HG02588 (cell line): ENCODE data around the gene PRPF18.

Experiments used
- ATAC-seq: cut with Tn5 transposase; IDR thresholded peaks from one replicate; pipeline ENCODE4 v1.9.1; 2021; ENCODE audit warnings: mild to moderate bottlenecking, moderate library complexity; ENCODE audit not compliant: unreplicated experiment

PRPF18 gene

DNA sequence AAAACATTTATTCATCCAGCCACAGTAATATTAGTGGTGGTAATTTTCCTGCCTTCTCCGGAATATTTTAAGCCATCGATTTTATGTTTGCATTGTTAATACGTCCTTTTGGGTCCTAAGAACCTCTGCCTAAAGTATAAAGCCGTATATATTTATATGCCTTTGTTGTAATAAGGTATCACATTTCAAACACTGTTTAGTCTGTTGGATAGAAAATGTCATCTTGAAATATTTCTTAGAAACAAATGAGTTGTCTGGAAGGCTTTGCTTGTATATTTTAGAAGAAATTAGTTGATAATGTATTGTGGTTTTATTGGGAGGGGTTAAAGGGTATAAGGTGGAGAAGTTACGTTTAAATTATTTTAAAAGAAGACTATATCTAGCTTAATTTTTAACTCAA lies 11.1 kb downstream of the PRPF18 start:
- no peak for ATAC-seq

DNA sequence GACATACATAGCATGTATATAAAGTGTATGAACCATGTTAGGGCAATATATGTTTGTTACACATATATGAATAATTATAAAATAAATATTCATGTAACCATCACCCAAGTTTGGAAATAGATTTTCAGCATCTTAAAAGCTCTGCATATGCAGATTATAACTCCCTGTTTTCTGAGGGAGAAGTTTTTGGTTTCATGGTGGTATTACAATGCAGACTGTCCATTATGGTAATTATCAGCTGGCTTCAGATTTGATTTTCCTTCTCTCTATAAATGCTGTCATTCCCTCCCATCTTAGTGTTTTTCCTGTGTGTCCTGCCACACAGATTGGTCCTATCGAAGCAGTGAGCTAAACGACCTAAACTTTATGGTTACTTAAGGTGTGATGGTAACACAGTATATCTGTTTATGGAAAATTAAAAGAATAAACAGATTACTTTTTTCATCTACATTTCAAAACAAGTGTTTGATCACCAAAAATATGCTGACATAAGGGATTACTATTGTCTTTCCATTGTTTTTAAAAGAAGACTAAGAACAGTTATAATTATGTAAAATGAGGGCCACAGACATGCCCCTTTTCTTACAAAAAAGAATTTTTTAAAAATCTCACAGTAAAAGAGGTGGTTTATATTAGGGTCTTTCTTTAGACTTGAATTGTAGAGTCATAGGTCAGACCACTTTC lies 17.7 kb downstream of the PRPF18 start:
- ATAC-seq = no peak

DNA sequence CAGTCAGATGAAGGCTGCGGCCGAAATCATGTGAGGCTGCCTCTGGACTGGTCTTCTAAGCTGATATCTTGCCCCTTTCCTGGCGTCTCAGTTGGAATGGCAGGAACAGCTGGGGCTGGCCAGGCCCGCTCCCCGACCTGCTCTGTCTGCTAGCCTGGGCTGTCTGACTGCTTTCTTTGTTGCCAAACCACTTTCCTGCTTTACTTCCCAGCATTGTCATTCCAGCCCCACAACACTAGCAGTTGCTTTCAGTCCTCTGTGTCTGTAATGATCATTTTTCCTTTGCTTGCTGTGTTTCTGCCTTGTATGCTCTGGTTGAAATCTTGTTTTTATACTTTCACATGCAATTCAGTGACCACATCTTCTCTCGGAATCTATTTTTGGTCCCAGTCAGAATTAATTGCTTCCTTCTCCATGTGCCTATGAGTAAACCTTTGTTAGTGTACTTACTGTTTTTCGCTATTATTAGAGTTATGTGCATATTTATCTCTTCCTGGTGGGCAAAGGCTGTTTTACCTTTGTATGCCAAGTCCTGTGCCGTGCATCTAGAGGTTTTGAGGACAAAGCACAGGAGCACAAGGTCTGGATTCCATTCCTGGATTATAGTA lies 21.6 kb downstream of the PRPF18 start:
- no peak for ATAC-seq

DNA sequence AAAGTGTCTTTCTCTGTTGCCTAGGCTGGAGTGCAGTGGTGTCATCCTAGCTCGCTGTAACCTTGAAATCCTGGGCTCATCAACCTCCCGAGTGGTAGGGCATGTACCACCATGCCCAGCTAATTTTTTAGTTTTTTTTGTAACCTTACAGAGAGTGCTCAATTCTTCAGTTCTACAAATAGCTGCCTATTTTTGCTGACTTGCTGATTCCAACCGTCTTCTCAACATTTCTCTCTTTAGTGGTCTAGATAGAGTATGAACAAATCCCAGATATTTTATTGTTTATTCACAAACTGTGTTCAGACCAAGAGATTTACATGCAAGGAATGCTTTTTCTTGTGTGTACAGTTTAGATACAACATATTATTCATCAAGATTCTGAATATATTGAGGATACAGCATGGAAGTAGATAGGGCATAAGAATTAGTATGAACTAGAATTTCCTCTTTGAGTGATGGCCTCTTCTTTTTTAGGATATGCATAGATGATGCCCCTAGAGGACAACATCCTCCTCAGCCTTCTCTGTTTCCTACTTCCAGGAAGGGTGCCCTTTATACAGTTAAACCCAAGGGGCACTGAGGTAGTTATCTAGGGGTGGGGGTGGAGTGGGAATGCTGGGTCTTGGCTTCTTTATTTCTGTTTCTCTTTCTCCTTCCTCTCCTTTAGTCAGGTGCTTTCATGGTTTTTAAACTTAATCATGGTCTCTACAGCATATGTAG lies 26.0 kb downstream of the PRPF18 start:
- no peak for ATAC-seq

DNA sequence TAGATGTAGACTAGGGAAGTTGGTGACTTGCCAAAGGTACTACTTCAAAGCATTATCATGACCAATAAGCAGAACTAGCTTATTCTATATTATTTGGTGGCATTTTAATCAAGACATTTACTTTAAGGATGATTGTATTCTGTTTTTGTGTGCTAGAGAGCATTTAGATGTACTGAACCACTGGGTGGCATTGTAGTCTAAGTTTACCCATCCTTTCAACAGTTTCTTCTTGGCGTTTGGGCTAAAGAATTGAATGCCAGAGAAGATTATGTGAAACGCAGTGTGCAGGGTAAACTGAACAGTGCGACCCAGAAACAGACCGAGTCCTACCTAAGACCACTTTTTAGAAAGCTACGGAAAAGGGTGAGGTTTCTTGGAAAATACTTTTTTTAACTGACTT lies 26.8 kb downstream of the PRPF18 start:
- no peak for ATAC-seq

DNA sequence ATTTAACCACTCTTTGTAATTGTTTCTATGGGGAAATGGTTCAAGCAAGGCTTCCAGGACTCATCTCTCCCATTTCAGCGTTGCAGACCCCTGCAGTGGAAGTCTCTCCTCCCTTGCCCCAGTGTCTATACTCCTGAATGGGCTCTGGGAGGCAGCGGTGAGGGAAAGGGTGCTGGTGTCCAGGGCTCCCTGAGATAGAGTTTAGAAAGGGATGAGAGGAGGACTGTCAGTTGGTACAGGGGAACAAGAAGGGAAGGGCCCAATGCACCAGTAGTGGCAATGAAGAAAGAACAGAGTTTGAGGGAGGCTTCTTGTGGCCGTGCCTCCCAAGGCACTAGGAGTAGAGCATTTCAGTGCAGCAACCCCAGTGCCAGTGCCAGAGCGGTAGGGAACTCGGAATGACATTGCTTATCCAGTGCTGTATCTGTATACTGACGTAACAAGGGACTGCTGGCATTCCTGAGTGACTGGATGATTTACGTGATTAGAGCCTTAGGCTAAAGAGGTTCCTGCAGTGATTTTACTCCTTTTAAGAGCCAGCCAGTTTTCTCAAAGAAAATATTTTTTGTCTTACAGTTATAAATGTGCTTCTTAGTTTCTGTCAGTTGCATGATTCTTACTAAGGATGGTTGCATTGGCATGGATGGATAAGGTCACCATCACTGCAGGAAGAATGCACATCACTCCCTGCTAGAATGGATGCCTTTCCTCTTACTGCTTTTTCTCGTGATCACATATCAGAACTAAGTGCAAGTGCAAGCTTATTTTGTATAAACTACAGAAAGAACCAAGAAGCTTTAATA lies 28.0 kb downstream of the PRPF18 start:
- no peak for ATAC-seq

DNA sequence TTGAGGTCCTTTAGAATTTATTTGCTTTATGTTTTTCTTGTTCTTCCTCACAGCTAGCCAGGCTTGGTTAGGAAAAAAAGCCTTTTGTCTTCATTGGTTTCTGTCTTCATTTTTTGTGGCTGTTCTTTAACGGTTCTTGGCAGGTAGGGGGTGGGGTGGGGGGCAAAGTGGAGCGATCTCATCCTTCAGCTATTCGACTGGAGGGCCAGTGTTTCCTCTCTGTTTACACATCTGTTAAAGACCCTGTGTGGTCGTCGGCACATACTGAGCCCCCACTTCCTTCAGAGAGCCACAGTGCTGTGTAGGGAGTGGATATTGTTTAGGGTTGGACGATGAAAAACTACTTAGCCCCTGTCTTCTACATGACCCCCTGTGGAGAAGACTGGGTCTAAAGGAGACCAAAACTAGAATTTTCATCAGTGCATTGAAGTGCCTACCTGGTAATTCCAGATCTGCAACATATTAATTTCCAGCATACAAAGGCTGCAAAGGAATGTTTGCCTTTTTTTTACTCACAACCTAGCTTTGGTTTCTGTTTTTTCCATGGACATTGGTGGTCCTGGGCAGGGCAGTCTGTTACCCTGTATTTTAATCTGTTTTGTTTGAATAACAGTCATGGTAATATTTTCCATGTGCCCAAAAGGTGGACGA lies 29.0 kb downstream of the PRPF18 start:
- no peak for ATAC-seq

DNA sequence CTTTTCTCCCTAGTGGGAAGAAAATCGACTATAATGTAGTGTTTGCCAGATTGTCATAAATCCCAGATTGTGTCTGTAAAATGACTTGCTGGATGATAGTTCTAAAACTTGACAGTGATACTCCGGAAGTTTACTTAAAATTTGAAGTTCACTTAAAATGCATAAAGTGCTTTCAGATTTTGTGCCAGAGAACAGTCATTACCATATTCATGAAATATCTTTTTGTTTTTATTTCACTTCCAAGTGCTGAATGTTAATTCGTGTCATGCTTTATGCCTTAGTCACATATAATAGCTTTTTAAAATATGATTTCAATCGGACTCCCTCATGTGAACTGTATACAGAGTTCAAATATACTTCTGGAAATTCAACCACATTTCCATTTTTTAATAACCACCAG lies 30.4 kb downstream of the PRPF18 start:
- no peak for ATAC-seq

DNA sequence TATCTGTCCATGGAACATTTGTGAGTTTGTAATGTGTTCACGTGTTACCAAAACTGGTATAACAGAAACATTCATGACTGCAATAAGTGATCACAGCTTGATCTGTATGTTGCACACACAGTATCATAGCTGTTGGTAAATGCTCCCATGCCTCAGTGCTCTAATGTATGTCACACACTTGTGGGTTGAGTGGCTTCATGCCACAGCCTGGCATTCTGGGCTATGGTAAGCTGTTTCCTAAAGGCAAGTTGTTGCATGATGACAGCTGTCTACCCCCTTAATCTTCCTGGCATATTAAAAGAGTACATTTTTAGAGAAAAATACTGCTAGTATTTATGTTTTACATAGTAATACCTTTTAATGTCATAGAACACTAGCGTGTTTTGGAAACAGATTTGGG lies 35.2 kb downstream of the PRPF18 start:
- no peak for ATAC-seq

DNA sequence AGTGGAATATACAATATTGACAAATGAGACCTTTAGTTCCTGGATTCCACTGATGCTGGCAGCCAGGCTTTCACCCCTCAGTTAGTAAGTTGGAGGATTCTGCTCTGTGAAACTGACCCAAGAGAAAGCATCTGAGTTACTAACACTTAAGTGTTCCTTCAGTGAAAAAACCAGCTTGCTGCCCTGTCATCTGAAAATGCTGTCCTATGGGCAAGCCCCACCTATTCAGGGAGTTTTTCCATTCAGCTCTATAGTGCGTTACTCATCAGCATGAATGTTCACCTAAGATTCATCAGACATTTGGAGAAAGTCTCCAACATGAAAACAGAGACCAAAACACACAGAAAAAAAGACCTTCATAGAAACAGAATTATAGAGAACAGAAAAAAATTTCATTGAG lies 37.9 kb downstream of the PRPF18 start:
- ATAC-seq = no peak

DNA sequence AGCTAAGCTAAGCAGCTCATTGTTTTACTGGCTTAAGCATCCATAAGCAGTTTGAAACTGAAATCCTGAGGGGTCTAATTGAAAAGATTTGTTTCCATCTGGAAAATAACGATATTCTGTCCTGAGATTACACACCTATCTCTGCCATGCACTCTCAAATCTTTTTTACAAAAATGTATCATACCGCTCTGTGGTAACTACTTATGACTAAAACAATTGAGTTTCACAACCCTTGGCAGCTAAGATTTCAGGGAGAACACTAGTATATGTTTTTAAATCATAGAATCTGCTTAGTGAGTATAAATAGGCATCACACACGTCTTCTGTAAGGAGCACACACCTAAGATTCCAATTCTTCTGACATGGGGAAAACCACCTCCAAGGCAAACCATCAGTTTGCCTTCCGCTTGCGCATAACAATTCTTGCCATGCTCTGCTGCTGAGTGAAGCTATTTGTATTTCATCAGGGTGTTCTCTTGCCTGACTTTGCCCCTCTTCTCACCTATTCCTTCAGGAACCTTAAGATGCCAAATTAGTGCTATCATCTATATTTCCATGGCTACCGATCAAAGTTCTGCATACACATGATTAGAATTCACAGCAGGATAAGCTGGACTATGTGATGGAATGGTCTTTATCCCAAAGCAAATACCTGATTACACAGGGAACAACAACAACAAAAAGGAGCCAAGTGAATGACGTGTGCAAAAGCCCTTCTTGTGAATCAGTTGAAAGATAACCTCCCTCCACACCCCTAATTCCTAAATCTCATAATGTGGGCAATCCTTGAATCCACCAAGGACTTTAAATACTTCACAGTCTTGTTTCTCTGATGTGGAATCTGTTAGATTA lies 40.9 kb downstream of the PRPF18 start:
- ATAC-seq = no peak

DNA sequence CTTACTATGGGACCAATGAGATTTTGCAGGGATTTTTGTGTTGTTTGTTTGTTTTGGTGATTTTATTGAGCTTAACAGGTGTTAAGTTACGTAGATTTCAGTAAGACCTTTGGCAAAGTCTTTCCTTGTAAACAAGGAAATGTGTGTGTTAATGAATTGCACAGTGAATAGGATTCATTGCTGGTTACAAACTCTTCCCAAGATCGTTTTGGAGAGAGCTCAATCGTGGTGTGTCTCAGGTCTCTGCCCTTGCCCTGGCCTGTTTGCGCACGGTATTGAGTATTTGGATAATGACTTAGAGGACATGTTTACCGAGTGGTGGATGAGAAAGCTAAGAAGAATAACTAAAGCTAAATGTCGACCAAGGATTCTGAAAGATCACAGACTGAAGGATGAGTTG lies 41.9 kb downstream of the PRPF18 start:
- ATAC-seq = no peak

DNA sequence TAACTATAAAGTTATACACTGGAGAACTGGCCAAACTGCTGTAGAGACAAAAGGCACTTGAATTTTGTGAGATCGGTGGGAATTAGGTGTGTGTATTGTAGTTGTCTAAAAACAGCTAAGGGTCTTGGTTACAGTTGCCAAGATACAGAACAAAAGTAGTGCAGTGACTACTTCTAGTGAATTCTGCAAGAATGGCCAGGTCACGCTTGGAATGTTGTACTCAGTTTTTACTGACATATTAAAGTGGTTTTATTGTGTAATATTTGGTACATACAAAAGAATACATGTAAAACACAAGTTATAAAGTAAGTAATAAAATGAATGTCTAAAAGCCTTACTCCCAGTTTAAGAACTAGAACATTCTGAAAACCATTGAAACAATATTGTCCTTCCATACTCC lies 42.4 kb downstream of the PRPF18 start:
- ATAC-seq = no peak

DNA sequence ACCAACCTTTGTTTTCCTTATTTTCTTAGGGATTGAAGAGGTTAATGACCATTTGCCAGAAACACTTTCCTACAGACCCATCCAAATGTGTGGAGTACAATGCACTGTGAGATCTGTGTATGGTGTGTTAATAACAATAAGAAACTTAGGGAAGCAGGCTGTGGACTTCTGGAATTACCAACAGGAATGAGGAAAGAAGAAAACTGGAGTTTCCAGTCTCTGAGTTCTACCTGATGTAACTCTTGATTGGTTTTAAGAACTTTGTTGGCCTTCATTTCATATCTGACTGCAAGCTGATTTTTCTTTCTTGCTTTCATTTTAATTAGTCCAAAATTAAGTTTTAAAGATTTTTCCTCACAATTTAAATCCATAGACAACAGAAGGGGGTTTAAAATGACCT lies 43.5 kb downstream of the PRPF18 start:
- no peak for ATAC-seq

DNA sequence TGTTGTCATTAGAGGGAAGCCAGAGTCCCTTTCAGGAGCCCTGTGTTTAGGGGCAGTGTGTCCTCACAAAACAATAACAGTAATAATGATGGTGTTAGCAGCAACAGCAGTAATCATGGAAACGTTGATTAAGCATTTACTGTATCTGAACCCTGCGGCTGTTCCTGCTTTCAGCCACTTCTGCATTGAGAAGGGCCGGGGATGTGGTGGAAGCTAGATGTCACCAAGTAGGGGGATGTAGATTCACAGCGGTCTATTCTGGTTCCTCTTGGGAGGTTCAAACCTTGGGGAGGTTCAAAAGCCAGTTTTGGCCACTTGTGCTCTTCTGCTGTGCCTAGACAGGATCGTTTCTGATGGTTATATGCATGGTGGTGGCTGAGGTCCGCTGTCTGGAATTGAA lies 44.8 kb downstream of the PRPF18 start:
- ATAC-seq = no peak

DNA sequence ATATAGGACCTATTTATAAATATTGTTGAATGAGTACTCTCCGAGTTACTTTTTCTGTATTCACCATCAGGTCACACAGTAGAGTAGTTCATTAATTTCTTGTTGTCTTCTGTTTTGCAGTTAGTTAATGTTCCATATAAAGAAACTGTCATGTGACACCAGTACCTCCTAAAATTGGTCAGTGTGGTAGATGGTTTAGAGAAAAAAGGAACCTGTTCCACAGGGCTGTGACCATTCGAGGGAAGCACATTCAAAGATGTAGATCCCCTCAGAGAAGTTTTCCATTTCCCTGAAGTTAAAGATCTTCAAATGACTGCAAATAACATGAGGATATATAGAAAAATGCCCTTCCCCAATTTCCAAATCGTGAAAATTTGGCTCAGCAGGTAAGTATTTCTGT lies 45.7 kb downstream of the PRPF18 start:
- ATAC-seq = no peak

DNA sequence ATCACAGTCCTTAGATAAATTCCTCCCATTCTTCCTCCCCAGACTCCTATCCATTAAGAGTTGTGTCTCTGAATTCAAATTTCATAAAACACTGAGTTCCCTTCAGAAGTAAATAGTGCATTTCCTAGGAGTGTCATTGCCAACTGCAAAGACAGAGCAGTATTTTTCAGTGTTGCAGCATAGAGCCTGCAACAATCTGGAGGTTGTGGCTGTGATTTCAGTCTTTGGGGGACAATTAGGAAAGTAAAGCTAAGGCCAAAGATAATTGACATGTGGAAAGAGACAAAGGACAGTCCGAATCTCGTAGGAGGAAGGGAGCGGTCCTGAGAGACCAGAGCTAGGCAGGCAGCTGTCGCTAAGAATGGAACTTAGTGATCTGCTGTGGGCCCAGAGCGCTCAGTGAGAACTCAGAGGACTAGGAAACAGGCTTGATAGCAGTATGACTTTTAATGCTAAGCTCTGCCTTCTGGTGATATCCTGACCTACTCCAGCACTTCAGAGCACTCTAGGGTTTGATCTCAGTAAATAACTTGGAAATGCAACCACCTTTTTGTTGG lies 46.2 kb downstream of the PRPF18 start:
- no peak for ATAC-seq

DNA sequence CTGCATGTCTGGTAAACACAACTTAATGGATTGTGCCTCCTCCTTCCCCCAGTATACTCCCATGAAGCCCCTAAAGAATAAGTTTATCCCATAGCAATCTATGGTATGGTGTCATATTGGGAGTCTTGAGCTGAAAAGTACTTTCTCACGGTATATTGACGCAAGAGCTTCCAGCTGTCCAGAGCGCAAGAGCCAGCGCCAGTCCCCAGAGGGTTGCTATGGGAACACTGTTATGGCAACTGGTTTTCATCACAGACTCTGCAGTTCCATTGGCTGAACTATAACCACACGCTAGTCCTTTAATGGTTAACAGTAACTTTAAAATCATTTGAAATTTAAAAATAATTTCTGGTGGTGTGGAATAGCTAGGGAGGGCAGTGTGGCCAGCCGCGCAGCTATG lies 46.9 kb downstream of the PRPF18 start:
- ATAC-seq = no peak

DNA sequence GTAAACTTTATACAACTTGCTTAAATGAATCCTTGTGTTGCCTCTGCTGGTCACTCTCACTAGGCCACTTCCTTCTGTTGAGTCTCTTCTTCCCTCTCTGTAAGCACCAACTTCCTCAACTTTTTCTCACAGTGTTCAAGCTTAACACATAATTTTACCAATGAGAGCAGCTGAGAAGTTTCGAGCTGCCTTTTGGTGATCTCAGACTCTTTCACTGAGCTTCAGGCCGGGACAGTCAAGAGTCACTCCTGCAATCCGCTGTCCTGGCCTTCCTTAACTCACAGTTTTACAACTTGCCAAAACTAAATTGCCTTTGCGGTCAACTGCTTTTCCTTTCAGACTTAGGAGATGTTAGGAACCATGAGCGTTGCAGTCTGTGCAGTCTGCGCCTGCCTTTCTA lies 47.4 kb downstream of the PRPF18 start:
- no peak for ATAC-seq

DNA sequence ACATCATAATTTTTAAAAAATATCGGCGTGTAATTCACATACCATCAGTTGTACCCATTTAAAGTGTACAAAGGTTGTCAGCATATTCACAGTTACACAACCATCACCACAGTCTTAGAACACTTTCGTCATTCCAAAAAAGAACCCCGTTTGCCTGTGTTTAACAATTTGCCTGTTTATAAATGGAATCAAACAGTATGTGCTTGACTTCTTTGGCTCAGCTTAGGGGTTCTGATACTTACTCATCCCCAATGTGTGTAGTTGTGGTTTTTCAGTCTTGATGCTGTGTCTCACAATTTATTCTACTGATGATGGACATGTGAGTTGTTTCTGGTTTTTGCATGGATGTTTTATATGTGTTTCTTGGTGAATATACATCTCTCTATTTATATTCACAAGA lies 50.0 kb downstream of the PRPF18 start:
- no peak for ATAC-seq
